GM12878 (cell line): Measurements from ENCODE around the gene LAYN. TPM values are rescaled to one million over a fixed set of nuclear protein-coding genes. Genes with fewer than 3 reads are reported as not detected.

ENCODE experiments used
- ATAC-seq: fragments of 200-7000 bp; cut with Tn5 transposase; 3 replicates; pipeline ENCODE4 v1.9.1; 2020; ENCODE audit warnings: mild to moderate bottlenecking, moderate library complexity
- BruUV-seq: library from RNA; stranded (reverse); fragments of 400-500 nt; replicated peaks from 2 replicates; lab custom pipeline; 2021; lab: Mats Ljungman, UMichigan
- CTCF ChIA-PET: fragments of 300-600 bp; sonication (Branson Sonifier 250); formaldehyde crosslinking; extraction: SDS; loops from one replicate; lab custom pipeline; 2021; ENCODE audit warnings: inconsistent platforms; lab: Yijun Ruan, JAX
- POLR2A ChIA-PET: fragments of 350-600 bp; formaldehyde crosslinking; extraction: SDS; loops from one replicate; lab custom pipeline; 2021; ENCODE audit warnings: inconsistent platforms; lab: Charles Lee
- RAD21 ChIA-PET: fragments of 300-600 bp; sonication (Branson Sonifier 250); formaldehyde crosslinking; loops from one replicate; lab custom pipeline; 2023; ENCODE audit warnings: antibody characterized with exemption; ENCODE audit not compliant: unreplicated experiment; lab: Charles Lee
- SMC1A ChIA-PET: fragments of 300-600 bp; sonication (Branson Sonifier 250); formaldehyde crosslinking; loops from one replicate; lab custom pipeline; 2023; ENCODE audit not compliant: unreplicated experiment, uncharacterized antibody; lab: Charles Lee
- DNase-seq: peaks from one replicate; pipeline ENCODE4 v3.0.0-alpha.2; 2011; ENCODE audit warnings: low read depth, low spot score
- FAIRE-seq: peaks from 3 replicates; lab custom pipeline; 2011; peaks lifted over from hg19 to GRCh38; lab: Jason Lieb, UNC
- H2AFZ ChIP-seq: 2 replicates; pipeline ENCODE4 v1.6.0; 2011; ENCODE audit warnings: low read depth, low read length, control low read depth; ENCODE audit not compliant: control insufficient read depth
- H3K27ac ChIP-seq: 2 replicates; pipeline ENCODE4 v1.5.1; 2011; ENCODE audit warnings: control low read depth; ENCODE audit not compliant: control insufficient read depth, insufficient read depth
- H3K27me3 ChIP-seq, 2 experiments: replicated peaks in 1 of 2; 2 replicates each; pipeline versions ENCODE4 v1.6.0 to v1.6.1; 2011; ENCODE audit warnings: low read length in 1 of 2; ENCODE audit not compliant: control insufficient read depth in 2 of 2, insufficient read depth in 2 of 2
- H3K36me3 ChIP-seq, 2 experiments: 2 replicates each; pipeline ENCODE4 v1.5.1; 2011; ENCODE audit warnings: low read length in 1 of 2; ENCODE audit not compliant: control insufficient read depth in 2 of 2, insufficient read depth in 2 of 2
- H3K4me1 ChIP-seq: 2 replicates; pipeline ENCODE4 v1.6.1; 2011; ENCODE audit warnings: mild to moderate bottlenecking, low read length, moderate library complexity, mixed read lengths; ENCODE audit not compliant: control insufficient read depth, insufficient read depth
- H3K4me2 ChIP-seq: 2 replicates; pipeline ENCODE4 v1.6.0; 2011; ENCODE audit warnings: control low read depth; ENCODE audit not compliant: control insufficient read depth, insufficient read depth
- H3K4me3 ChIP-seq: fragments of 200-600 bp; sonication (generic); 2 replicates; pipeline ENCODE4 v1.5.1; 2016
- H3K79me2 ChIP-seq: 2 replicates; pipeline ENCODE4 v1.6.0; 2011; ENCODE audit warnings: low read length; ENCODE audit not compliant: control insufficient read depth, insufficient read depth
- H3K9ac ChIP-seq: 2 replicates; pipeline ENCODE4 v1.8.0; 2011; ENCODE audit warnings: low read length, control low read depth, mixed read lengths; ENCODE audit not compliant: control insufficient read depth, insufficient read depth
- H3K9me3 ChIP-seq: replicated peaks from 3 replicates; pipeline ENCODE4 v1.5.1; 2011; ENCODE audit warnings: mild to moderate bottlenecking, low read length; ENCODE audit not compliant: control insufficient read depth, insufficient read depth
- H4K20me1 ChIP-seq: 2 replicates; pipeline ENCODE4 v1.6.0; 2011; ENCODE audit not compliant: control insufficient read depth, insufficient read depth
- CUX1 ChIP-seq: IDR thresholded peaks from 2 replicates; pipeline ENCODE4 v1.6.1; 2012; ENCODE audit warnings: improper control_type of control experiment, low read depth, low read length; ENCODE audit not compliant: insufficient replicate concordance
- SMAD5 ChIP-seq: IDR thresholded peaks from 2 replicates; pipeline ENCODE4 v1.6.1; 2016; ENCODE audit warnings: antibody characterized with exemption, low read depth
- WGBS: methylation state at CpG from one replicate; pipeline ENCODE4 v1.1.6; 2016; ENCODE audit warnings: low lambda C conversion rate; ENCODE audit not compliant: insufficient replicate concordance, insufficient coverage; ENCODE audit errors: missing lambda C conversion rate; 5-methylcytosine and 5-hydroxymethylcytosine counted together
- in situ Hi-C: fragments of 300-500 bp; cut with MboI; formaldehyde crosslinking; loops from 9 replicates; pipeline ENCODE4 v1.14.3; 2018; ENCODE audit warnings: mixed read lengths
- intact Hi-C: fragments of 100-400 bp; cut with micrococcal nuclease; formaldehyde crosslinking; loops from one replicate; pipeline ENCODE4 v1.14.2; 2022; ENCODE audit not compliant: unreplicated experiment
- polyA plus RNA-seq, 11 experiments: library from polyadenylated mRNA; depleted of rRNA in 4 of 11; unstranded in 6 of 11; stranded (reverse) in 5 of 11; fragments of >200 nt; fragmentation: Nextera tagmentation in 4 of 11; fragmentation: Illumina TruSeq in 1 of 11; extraction: Ambion mirVana in 4 of 11; extraction: Trizol in 1 of 11; gene quantifications; 1 replicate in 1 of 11; 2 replicates in 10 of 11; pipeline versions ENCODE4 v1.2.1 to v1.2.3, GENCODE V29; 2011 to 2016; ENCODE audit warnings: inconsistent platforms in 2 of 11, missing spikeins in 2 of 11, low read depth in 1 of 11
- total RNA-seq, 4 experiments: library from RNA; depleted of rRNA in 3 of 4; stranded (reverse); fragments of >200 nt in 3 of 4; fragmentation: Illumina TruSeq in 1 of 4; extraction: Trizol in 1 of 4; gene quantifications; 2 replicates each; pipeline versions ENCODE4 v1.2.1 to v1.2.3, GENCODE V29; 2013 to 2021

The LAYN gene
- total and polyA plus RNA-seq, 10 of the 15 experiments (the other 5 are each of a cell fraction or from before 2014, with no cell fraction given) = 0.06 to 0.14 (median 0.10) TPM; not detected in 7

DNA sequence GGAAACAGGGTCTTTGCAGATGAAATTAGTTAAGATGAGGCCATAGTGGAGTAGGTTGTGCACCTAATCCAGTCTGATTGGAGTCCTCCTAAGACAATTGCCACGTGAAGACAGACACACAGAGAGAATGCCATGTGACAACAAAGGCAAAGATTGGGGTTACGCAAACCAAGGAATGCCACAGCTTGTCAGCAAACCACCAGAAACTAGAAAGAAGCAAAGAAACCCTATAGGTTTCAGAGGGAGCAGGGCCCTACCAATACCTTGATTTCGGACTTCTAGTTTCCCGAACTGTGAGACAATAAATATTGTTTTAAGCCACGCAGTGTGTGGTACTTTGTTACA is 8.2 kb upstream of the LAYN start:
- no peaks in the 10 kb centered on the region for H3K79me2 ChIP-seq
- ATAC-seq (peak; percentile 7; the same call in 2 of the 3 replicates), FAIRE-seq (no peak), DNase-seq (no peak)
- H3K9ac ChIP-seq = no peak overlapping the region
- no peak overlapping the region for H3K4me2 ChIP-seq
- ChIA-PET RAD21 (interaction anchor here (1.2 to 1.9 kb wide), 3 partner anchors 11 to 82 kb away, joined by 3 to 4 read pairs (median 4); no protein-coding TSS in a partner anchor), CTCF (interaction anchor here (1.4 to 1.5 kb wide), 2 partner anchors 12 to 25 kb away, joined by 3 to 5 read pairs; no protein-coding TSS in a partner anchor), POLR2A (interaction anchor here (1.2 to 1.6 kb wide), 2 partner anchors 79 to 153 kb away, joined by 3 read pairs; partner anchors contain the start of gene POU2AF1), SMC1A (interaction anchor here (0.8 to 1.2 kb wide), 2 partner anchors 26 to 114 kb away, joined by 3 read pairs; no protein-coding TSS in a partner anchor)
- no peaks in the 10 kb centered on the region for H4K20me1 ChIP-seq
- intact Hi-C loops = no loop called here
- H3K4me3 ChIP-seq = no peak overlapping the region
- no peak overlapping the region for H2AFZ ChIP-seq
- WGBS = 53% methylated on average over 5 of the region's 5 CpGs
- TF ChIP-seq SMAD5 = no peak
- TF ChIP-seq CUX1 = no peak
- no peaks in the 10 kb centered on the region for H3K4me1 ChIP-seq
- H3K27me3 ChIP-seq = peaks cover 0 to 6% of the 10 kb centered on the region in 2 experiments; a peak in 2 of 4 replicates
- BruUV-seq = no TSS peak
- H3K9me3 ChIP-seq = no peaks in the 10 kb centered on the region
- no peaks in the 10 kb centered on the region for H3K36me3 ChIP-seq
- in situ Hi-C loops = no loop called here
- H3K27ac ChIP-seq = no peak overlapping the region
